GM12878 (cell line): Measurements from ENCODE around the gene CSMD2. TPM values are rescaled to one million over a fixed set of nuclear protein-coding genes. Genes with fewer than 3 reads are reported as not detected.

Source experiments
- ATAC-seq: fragments of 200-7000 bp; cut with Tn5 transposase; 3 replicates; pipeline ENCODE4 v1.9.1; 2020; ENCODE audit warnings: mild to moderate bottlenecking, moderate library complexity
- BruUV-seq: library from RNA; stranded (reverse); fragments of 400-500 nt; replicated peaks from 2 replicates; lab custom pipeline; 2021; lab: Mats Ljungman, UMichigan
- CTCF ChIA-PET: fragments of 300-600 bp; sonication (Branson Sonifier 250); formaldehyde crosslinking; extraction: SDS; loops from one replicate; lab custom pipeline; 2021; ENCODE audit warnings: inconsistent platforms; lab: Yijun Ruan, JAX
- POLR2A ChIA-PET: fragments of 350-600 bp; formaldehyde crosslinking; extraction: SDS; loops from one replicate; lab custom pipeline; 2021; ENCODE audit warnings: inconsistent platforms; lab: Charles Lee
- RAD21 ChIA-PET: fragments of 300-600 bp; sonication (Branson Sonifier 250); formaldehyde crosslinking; loops from one replicate; lab custom pipeline; 2023; ENCODE audit warnings: antibody characterized with exemption; ENCODE audit not compliant: unreplicated experiment; lab: Charles Lee
- SMC1A ChIA-PET: fragments of 300-600 bp; sonication (Branson Sonifier 250); formaldehyde crosslinking; loops from one replicate; lab custom pipeline; 2023; ENCODE audit not compliant: unreplicated experiment, uncharacterized antibody; lab: Charles Lee
- DNase-seq: peaks from one replicate; pipeline ENCODE4 v3.0.0-alpha.2; 2011; ENCODE audit warnings: low read depth, low spot score
- FAIRE-seq: peaks from 3 replicates; lab custom pipeline; 2011; peaks lifted over from hg19 to GRCh38; lab: Jason Lieb, UNC
- H2AFZ ChIP-seq: 2 replicates; pipeline ENCODE4 v1.6.0; 2011; ENCODE audit warnings: low read depth, low read length, control low read depth; ENCODE audit not compliant: control insufficient read depth
- H3K27ac ChIP-seq: 2 replicates; pipeline ENCODE4 v1.5.1; 2011; ENCODE audit warnings: control low read depth; ENCODE audit not compliant: control insufficient read depth, insufficient read depth
- H3K27me3 ChIP-seq, 2 experiments: replicated peaks in 1 of 2; 2 replicates each; pipeline versions ENCODE4 v1.6.0 to v1.6.1; 2011; ENCODE audit warnings: low read length in 1 of 2; ENCODE audit not compliant: control insufficient read depth in 2 of 2, insufficient read depth in 2 of 2
- H3K36me3 ChIP-seq, 2 experiments: 2 replicates each; pipeline ENCODE4 v1.5.1; 2011; ENCODE audit warnings: low read length in 1 of 2; ENCODE audit not compliant: control insufficient read depth in 2 of 2, insufficient read depth in 2 of 2
- H3K4me1 ChIP-seq: 2 replicates; pipeline ENCODE4 v1.6.1; 2011; ENCODE audit warnings: mild to moderate bottlenecking, low read length, moderate library complexity, mixed read lengths; ENCODE audit not compliant: control insufficient read depth, insufficient read depth
- H3K4me2 ChIP-seq: 2 replicates; pipeline ENCODE4 v1.6.0; 2011; ENCODE audit warnings: control low read depth; ENCODE audit not compliant: control insufficient read depth, insufficient read depth
- H3K4me3 ChIP-seq: fragments of 200-600 bp; sonication (generic); 2 replicates; pipeline ENCODE4 v1.5.1; 2016
- H3K79me2 ChIP-seq: 2 replicates; pipeline ENCODE4 v1.6.0; 2011; ENCODE audit warnings: low read length; ENCODE audit not compliant: control insufficient read depth, insufficient read depth
- H3K9ac ChIP-seq: 2 replicates; pipeline ENCODE4 v1.8.0; 2011; ENCODE audit warnings: low read length, control low read depth, mixed read lengths; ENCODE audit not compliant: control insufficient read depth, insufficient read depth
- H3K9me3 ChIP-seq: replicated peaks from 3 replicates; pipeline ENCODE4 v1.5.1; 2011; ENCODE audit warnings: mild to moderate bottlenecking, low read length; ENCODE audit not compliant: control insufficient read depth, insufficient read depth
- H4K20me1 ChIP-seq: 2 replicates; pipeline ENCODE4 v1.6.0; 2011; ENCODE audit not compliant: control insufficient read depth, insufficient read depth
- BCL3 ChIP-seq: IDR thresholded peaks from 2 replicates; pipeline ENCODE4 v1.6.1; 2011; ENCODE audit warnings: borderline replicate concordance, low read depth, mild to moderate bottlenecking, moderate library complexity, low read length; ENCODE audit not compliant: insufficient read depth, poor library complexity, severe bottlenecking
- BRCA1 ChIP-seq: IDR thresholded peaks from 2 replicates; pipeline ENCODE4 v1.6.1; 2011; ENCODE audit warnings: low read depth, low read length, improper control_type of control experiment
- CEBPB ChIP-seq, 2 experiments: fragments of 150-350 bp in 1 of 2; IDR thresholded peaks; 2 replicates each; pipeline ENCODE4 v1.6.1; 2012 to 2014; ENCODE audit warnings: low read depth in 2 of 2, low read length in 2 of 2, borderline replicate concordance in 1 of 2, inconsistent platforms in 1 of 2
- CHD2 ChIP-seq: IDR thresholded peaks from 2 replicates; pipeline ENCODE4 v1.6.1; 2011; ENCODE audit warnings: low read depth, low read length, improper control_type of control experiment, borderline replicate concordance
- CUX1 ChIP-seq: IDR thresholded peaks from 2 replicates; pipeline ENCODE4 v1.6.1; 2012; ENCODE audit warnings: improper control_type of control experiment, low read depth, low read length; ENCODE audit not compliant: insufficient replicate concordance
- E2F4 ChIP-seq: IDR thresholded peaks from 2 replicates; pipeline ENCODE4 v1.6.1; 2012; ENCODE audit warnings: low read depth, low read length, improper control_type of control experiment
- NFIC ChIP-seq: IDR thresholded peaks from 2 replicates; pipeline ENCODE4 v1.6.1; 2012; ENCODE audit warnings: low read depth, mild to moderate bottlenecking, inconsistent platforms, low read length, moderate library complexity
- ZBED1 ChIP-seq: IDR thresholded peaks from 2 replicates; pipeline ENCODE4 v1.6.1; 2016; ENCODE audit warnings: borderline replicate concordance
- ZBTB11 ChIP-seq: fragments of 450-650 bp; formaldehyde crosslinking; IDR thresholded peaks from 2 replicates; pipeline ENCODE4 v1.5.0; 2022; ENCODE audit warnings: mild to moderate bottlenecking, missing genetic modification characterization
- in situ Hi-C: fragments of 300-500 bp; cut with MboI; formaldehyde crosslinking; loops from 9 replicates; pipeline ENCODE4 v1.14.3; 2018; ENCODE audit warnings: mixed read lengths
- intact Hi-C: fragments of 100-400 bp; cut with micrococcal nuclease; formaldehyde crosslinking; loops from one replicate; pipeline ENCODE4 v1.14.2; 2022; ENCODE audit not compliant: unreplicated experiment
- polyA plus RNA-seq, 11 experiments: library from polyadenylated mRNA; depleted of rRNA in 4 of 11; unstranded in 6 of 11; stranded (reverse) in 5 of 11; fragments of >200 nt; fragmentation: Nextera tagmentation in 4 of 11; fragmentation: Illumina TruSeq in 1 of 11; extraction: Ambion mirVana in 4 of 11; extraction: Trizol in 1 of 11; gene quantifications; 1 replicate in 1 of 11; 2 replicates in 10 of 11; pipeline versions ENCODE4 v1.2.1 to v1.2.3, GENCODE V29; 2011 to 2016; ENCODE audit warnings: inconsistent platforms in 2 of 11, missing spikeins in 2 of 11, low read depth in 1 of 11
- total RNA-seq, 4 experiments: library from RNA; depleted of rRNA in 3 of 4; stranded (reverse); fragments of >200 nt in 3 of 4; fragmentation: Illumina TruSeq in 1 of 4; extraction: Trizol in 1 of 4; gene quantifications; 2 replicates each; pipeline versions ENCODE4 v1.2.1 to v1.2.3, GENCODE V29; 2013 to 2021

The CSMD2 gene
- total and polyA plus RNA-seq, 10 of the 15 experiments (the other 5 are each of a cell fraction or from before 2014, with no cell fraction given): under 0.01 TPM; not detected in 9

- Histone ChIP-seq H3K9me3 (no peaks in the 10 kb centered on the region), H4K20me1 (no peaks in the 10 kb centered on the region), H3K27ac (no peak overlapping the region), H3K27me3 (no peaks in the 10 kb centered on the region; a peak in 1 of 4 replicates), H3K4me1 (no peaks in the 10 kb centered on the region), H2AFZ (no peak overlapping the region), H3K4me2 (no peak overlapping the region), H3K4me3 (no peak overlapping the region), H3K9ac (no peak overlapping the region), H3K79me2 (no peaks in the 10 kb centered on the region), H3K36me3 (no peaks in the 10 kb centered on the region)
- no TSS peak for BruUV-seq
- TF ChIP-seq CUX1 (no peak), ZBTB11 (no peak), BCL3 (no peak), NFIC (no peak), E2F4 (no peak), ZBED1 (no peak), CHD2 (no peak), BRCA1 (no peak), CEBPB (IDR thresholded peaks at IDR 0.05; ENCODE audit: borderline replicate concordance in 1 of 2, low read depth in 2 of 2, low read length in 2 of 2) (no peak)
- in situ Hi-C loops (no loop called here), intact Hi-C loops (no loop called here)
- DNase-seq: no peak
- ChIA-PET RAD21 (no interaction called here), SMC1A (no interaction called here), CTCF (no interaction called here), POLR2A (no interaction called here)
- FAIRE-seq: no peak
- ATAC-seq: no peak
Measured at GRCh38 chr1:33928251-33928650, 236.8 kb downstream of the CSMD2 start.
